Activated B cell treated with CpG ODN at 0.5 μM for 24 hours (primary cell): ENCODE data around the gene SPAG16. TPM values are rescaled to one million over a fixed set of nuclear protein-coding genes. Genes with fewer than 3 reads are reported as not detected.
A peak's percentile ranks its signal among the peaks of the same experiment; 100 is the strongest.

Experiments
- ATAC-seq: fragments of 200-7000 bp; cut with Tn5 transposase; one replicate; pipeline ENCODE4 v1.10.0; 2021; ENCODE audit warnings: low read depth, mild to moderate bottlenecking, moderate library complexity
- CTCF ChIA-PET: fragments of 350-600 bp; sonication (Branson Sonifier 250); formaldehyde crosslinking; loops from one replicate; lab custom pipeline; 2021; ENCODE audit warnings: antibody characterized with exemption; lab: Charles Lee
- POLR2A ChIA-PET: fragments of 350-600 bp; sonication (Branson Sonifier 250); formaldehyde crosslinking; loops from one replicate; lab custom pipeline; 2021; ENCODE audit warnings: antibody characterized with exemption; lab: Charles Lee
- DNase-seq: peaks from one replicate; pipeline ENCODE4 v3.0.0; 2022
- H3K27ac Mint-ChIP-seq: one replicate; pipeline ENCODE4 v1.8.0; 2020; ENCODE audit warnings: mixed read lengths
- H3K27me3 Mint-ChIP-seq: one replicate; pipeline ENCODE4 v1.8.0; 2021; ENCODE audit warnings: mixed read lengths
- H3K36me3 Mint-ChIP-seq: one replicate; pipeline ENCODE4 v1.8.0; 2021; ENCODE audit warnings: low read depth, mixed read lengths
- H3K4me1 Mint-ChIP-seq: one replicate; pipeline ENCODE4 v1.8.0; 2021; ENCODE audit warnings: mixed read lengths
- H3K4me3 Mint-ChIP-seq: one replicate; pipeline ENCODE4 v1.8.0; 2020; ENCODE audit warnings: mild to moderate bottlenecking, mixed read lengths
- H3K9me3 Mint-ChIP-seq: one replicate; pipeline ENCODE4 v1.8.0; 2020; ENCODE audit warnings: mixed read lengths
- CTCF ChIP-seq: fragments of 200-600 bp; IDR thresholded peaks from one replicate; pipeline ENCODE4 v1.8.0; 2022; ENCODE audit warnings: antibody characterized with exemption, mild to moderate bottlenecking
- intact Hi-C: fragments of 100-400 bp; cut with micrococcal nuclease; formaldehyde crosslinking; loops from one replicate; pipeline ENCODE4 v1.15.1; 2024
- total RNA-seq: library from RNA; stranded (reverse); gene quantifications from 2 replicates; pipeline ENCODE4 v1.2.3, GENCODE V29; 2022

SPAG16 gene
- total RNA-seq, 1 donor from 2014 or later: 11.2 TPM

- H3K9me3 Mint-ChIP-seq: no peaks in the 10 kb centered on the region
- ChIA-PET CTCF (interaction anchor here (0.6 to 2.8 kb wide), 2 partner anchors 35 to 123 kb away, joined by 3 to 11 read pairs; partner anchors contain the start of gene SPAG16), POLR2A (no interaction called here)
- H3K27ac Mint-ChIP-seq: no peak overlapping the region
- no peak overlapping the region for H3K4me3 Mint-ChIP-seq
- DNase-seq (no peak), ATAC-seq (no peak)
- peaks cover 3% of the 10 kb centered on the region for H3K27me3 Mint-ChIP-seq
- no peaks in the 10 kb centered on the region for H3K36me3 Mint-ChIP-seq
- intact Hi-C loops: no loop called here
- no peak for TF ChIP-seq CTCF
- peaks cover 4% of the 10 kb centered on the region for H3K4me1 Mint-ChIP-seq
Observed at GRCh38 chr2:213249502-213249901, 34.8 kb upstream of the SPAG16 start.

DNA sequence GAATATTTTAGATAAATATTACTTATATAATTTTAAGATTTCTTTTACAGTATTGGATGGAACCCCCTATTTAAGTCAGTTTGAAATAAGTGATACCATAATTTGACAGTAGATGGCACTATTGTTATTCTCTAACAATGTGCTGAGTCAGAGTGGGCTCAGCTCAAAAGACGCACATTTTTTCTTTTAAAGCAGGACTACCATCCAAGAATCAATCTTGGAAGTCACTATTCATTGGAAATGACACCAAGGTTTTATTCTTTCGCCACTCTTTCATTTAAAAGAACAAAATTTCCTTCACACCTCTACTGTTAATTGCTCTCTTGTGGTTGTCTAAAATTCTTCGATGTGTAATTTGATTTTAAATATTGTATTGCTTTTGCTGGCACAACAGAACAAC is 32.6 kb upstream of the SPAG16 start:
- H3K36me3 Mint-ChIP-seq: no peaks in the 10 kb centered on the region
- no peaks in the 10 kb centered on the region for H3K4me1 Mint-ChIP-seq
- intact Hi-C loops: loop anchor here (1.0 to 10.0 kb wide), 5 partner anchors 336 to 1579 kb away; no protein-coding TSS in a partner anchor
- H3K27me3 Mint-ChIP-seq: peaks cover 3% of the 10 kb centered on the region
- POLR2A ChIA-PET: interaction anchor here (0.8 kb wide), 1 partner anchor 33 kb away, joined by 3 read pairs; the partner anchor contains the start of gene SPAG16
- DNase-seq: no peak
- CTCF ChIA-PET: interaction anchor here (1.1 to 3.6 kb wide), 6 partner anchors 16 to 682 kb away, joined by 3 to 18 read pairs (median 3); partner anchors contain the start of genes IKZF2 and SPAG16
- H3K4me3 Mint-ChIP-seq: no peak overlapping the region
- peak; percentile 49 for TF ChIP-seq CTCF
- no peaks in the 10 kb centered on the region for H3K9me3 Mint-ChIP-seq
- ATAC-seq: peak; percentile 77
- H3K27ac Mint-ChIP-seq: no peak overlapping the region

- DNase-seq: no peak
- Mint-ChIP-seq H3K4me3 (no peak overlapping the region), H3K9me3 (no peaks in the 10 kb centered on the region), H3K4me1 (no peaks in the 10 kb centered on the region), H3K27ac (no peak overlapping the region), H3K36me3 (no peaks in the 10 kb centered on the region), H3K27me3 (peaks cover 3% of the 10 kb centered on the region)
- ChIA-PET CTCF (interaction anchor here (1.1 to 3.6 kb wide), 6 partner anchors 16 to 682 kb away, joined by 3 to 18 read pairs (median 3); partner anchors contain the start of genes IKZF2 and SPAG16), POLR2A (interaction anchor here (0.8 kb wide), 1 partner anchor 32 kb away, joined by 3 read pairs; the partner anchor contains the start of gene SPAG16)
- intact Hi-C loops: loop anchor here (5.0 to 10.0 kb wide), 2 partner anchors 335 to 553 kb away; no protein-coding TSS in a partner anchor
- no peak for ATAC-seq
- TF ChIP-seq CTCF: no peak
Observed at GRCh38 chr2:213252206-213252605, 32.1 kb upstream of the SPAG16 start.

- DNase-seq (no peak), ATAC-seq (no peak)
- H3K4me1 Mint-ChIP-seq: no peaks in the 10 kb centered on the region
- no peak overlapping the region for H3K4me3 Mint-ChIP-seq
- H3K27me3 Mint-ChIP-seq: peaks cover 3% of the 10 kb centered on the region
- CTCF ChIA-PET: interaction anchor here (3.6 kb wide), 1 partner anchor 681 kb away, joined by 18 read pairs; no protein-coding TSS in a partner anchor
- no peaks in the 10 kb centered on the region for H3K36me3 Mint-ChIP-seq
- intact Hi-C loops: loop anchor here (5.0 to 10.0 kb wide), 2 partner anchors 334 to 552 kb away; no protein-coding TSS in a partner anchor
- TF ChIP-seq CTCF: no peak
- POLR2A ChIA-PET: no interaction called here
- no peaks in the 10 kb centered on the region for H3K9me3 Mint-ChIP-seq
- no peak overlapping the region for H3K27ac Mint-ChIP-seq
Observed at GRCh38 chr2:213253162-213253561, 31.1 kb upstream of the SPAG16 start.

- no peak overlapping the region for H3K27ac Mint-ChIP-seq
- H3K9me3 Mint-ChIP-seq: no peaks in the 10 kb centered on the region
- ATAC-seq (no peak), DNase-seq (no peak)
- H3K4me1 Mint-ChIP-seq: no peaks in the 10 kb centered on the region
- POLR2A ChIA-PET: no interaction called here
- H3K4me3 Mint-ChIP-seq: no peak overlapping the region
- no peaks in the 10 kb centered on the region for H3K36me3 Mint-ChIP-seq
- CTCF ChIA-PET: no interaction called here
- no peak for TF ChIP-seq CTCF
- H3K27me3 Mint-ChIP-seq: no peaks in the 10 kb centered on the region
- intact Hi-C loops: loop anchor here (10.0 kb wide), 1 partner anchor 546 kb away; no protein-coding TSS in a partner anchor
Observed at GRCh38 chr2:213259266-213259665, 25.0 kb upstream of the SPAG16 start.
